Activated CD8-positive, alpha-beta T cell treated with anti-CD3 and anti-CD28 coated beads, Interleukin-2, amount 10 ng/mL, durations not matched to agents 7 days and 5 days (primary cell): ENCODE measurements around the gene HMGB2. TPM values are rescaled to one million over a fixed set of nuclear protein-coding genes. Genes with fewer than 3 reads are reported as not detected.
A peak's percentile ranks its signal among the peaks of the same experiment; 100 is the strongest.

Experiments used
- ATAC-seq: fragments of 150-1000 bp; cut with Tn5 transposase; one replicate; pipeline ENCODE4 v1.10.0; 2021; ENCODE audit warnings: moderate library complexity
- CTCF ChIA-PET: fragments of 350-600 bp; sonication (Branson Sonifier 250); formaldehyde crosslinking; loops from one replicate; lab custom pipeline; 2021; ENCODE audit warnings: antibody characterized with exemption; lab: Charles Lee
- POLR2A ChIA-PET: fragments of 350-600 bp; sonication (Branson Sonifier 250); formaldehyde crosslinking; loops from one replicate; lab custom pipeline; 2021; ENCODE audit warnings: antibody characterized with exemption; lab: Charles Lee
- DNase-seq: peaks from one replicate; pipeline ENCODE4 v3.0.0-alpha.2; 2020
- H3K27ac Mint-ChIP-seq: one replicate; pipeline ENCODE4 v1.8.0; 2021; ENCODE audit warnings: mild to moderate bottlenecking, mixed read lengths
- H3K27me3 Mint-ChIP-seq: one replicate; pipeline ENCODE4 v1.8.0; 2021; ENCODE audit warnings: low read depth, mixed read lengths
- H3K36me3 Mint-ChIP-seq: one replicate; pipeline ENCODE4 v1.8.0; 2021; ENCODE audit warnings: low read depth, mixed read lengths
- H3K4me1 Mint-ChIP-seq: one replicate; pipeline ENCODE4 v1.8.0; 2021; ENCODE audit warnings: low read depth, mixed read lengths
- H3K4me3 Mint-ChIP-seq: one replicate; pipeline ENCODE4 v1.8.0; 2021; ENCODE audit warnings: mild to moderate bottlenecking, mixed read lengths
- H3K9me3 Mint-ChIP-seq: one replicate; pipeline ENCODE4 v1.8.0; 2022; ENCODE audit warnings: mixed read lengths; ENCODE audit not compliant: insufficient read depth
- total RNA-seq, 2 experiments: library from RNA; stranded (reverse); gene quantifications; one replicate each; pipeline ENCODE4 v1.2.3, GENCODE V29; 2021

HMGB2 gene
- total RNA-seq, 2 experiments from 2014 or later: 861 to 891 TPM

DNA sequence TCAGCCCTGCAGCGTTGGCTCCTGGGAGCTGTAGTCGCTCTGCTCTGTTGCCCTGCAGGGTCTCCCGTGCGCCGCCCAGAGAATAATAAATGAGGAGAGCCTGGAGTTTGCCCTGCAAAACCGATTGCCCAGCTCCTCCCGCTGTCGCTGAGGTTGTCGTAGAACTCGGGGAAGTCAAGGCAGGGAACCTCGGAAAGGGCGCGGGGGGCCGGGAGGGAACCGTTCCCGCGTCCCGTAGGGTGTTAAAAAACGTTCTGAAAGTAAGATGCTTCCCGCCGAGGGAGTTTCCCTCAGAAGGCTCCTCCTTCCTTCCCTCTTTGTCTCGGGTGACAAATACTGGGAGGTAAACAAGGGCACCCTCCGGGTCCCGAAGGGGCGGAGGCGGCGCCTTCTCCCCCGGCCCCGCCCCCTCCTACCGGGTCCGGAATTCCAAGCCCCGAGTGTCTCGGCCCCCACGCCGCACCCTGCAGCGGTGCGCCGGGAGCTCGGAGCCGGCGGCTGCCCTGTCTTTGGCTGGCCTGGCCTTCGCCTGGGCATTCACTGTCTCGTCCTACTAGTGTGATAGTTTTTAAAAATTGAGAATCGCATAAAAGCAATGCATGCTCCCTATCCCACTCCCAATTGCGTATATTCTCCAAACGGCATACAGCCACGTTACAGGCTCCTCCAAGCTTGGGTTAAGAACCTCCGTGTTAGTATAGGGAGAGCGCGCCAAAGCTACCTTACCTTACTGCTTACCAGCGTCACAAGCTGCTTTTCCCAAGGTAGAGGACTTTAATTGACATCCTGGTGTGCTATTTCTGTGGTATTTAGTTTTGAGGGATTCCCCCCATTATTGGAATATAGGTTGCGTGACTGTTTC, 964 bp upstream of the HMGB2 start:
- peaks cover 32% of the 10 kb centered on the region for H3K4me1 Mint-ChIP-seq
- peak; percentile 70 for DNase-seq

DNA sequence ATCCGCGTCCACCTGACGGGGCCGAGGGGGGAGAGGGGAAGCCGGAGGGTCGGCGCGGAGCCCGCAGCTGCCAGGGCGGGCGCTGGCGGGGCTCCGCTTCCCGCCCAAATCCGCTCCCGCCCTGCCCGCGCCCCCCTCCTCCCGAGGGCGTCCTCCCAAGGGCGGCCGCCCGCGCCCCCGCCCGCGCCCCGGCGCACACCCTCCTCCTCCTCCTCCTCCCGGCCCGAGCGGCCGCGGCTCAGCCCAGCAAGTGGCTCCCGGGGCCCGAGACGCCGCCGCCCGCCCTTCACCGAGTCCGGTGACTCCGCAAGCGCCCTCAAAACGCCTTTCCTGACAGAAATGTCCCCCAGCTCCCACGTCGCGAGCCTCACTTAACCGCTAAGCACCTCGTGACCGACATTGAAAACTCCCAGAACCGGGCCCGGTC, 487 bp downstream of the HMGB2 start:
- peaks cover 40% of the 10 kb centered on the region for H3K4me1 Mint-ChIP-seq
- CTCF ChIA-PET: interaction anchor here (0.9 to 6.0 kb wide), 7 partner anchors 12 to 87 kb away, joined by 3 to 48 read pairs (median 11); partner anchors contain the start of gene SAP30
- peak overlapping the region; percentile 98 for H3K27ac Mint-ChIP-seq
- DNase-seq: no peak
- POLR2A ChIA-PET: interaction anchor here (0.6 to 8.4 kb wide), 14 partner anchors 8 to 1166 kb away, joined by 3 to 329 read pairs (median 8); partner anchors contain the start of genes GALNT7 and SAP30
- no peaks in the 10 kb centered on the region for H3K9me3 Mint-ChIP-seq
- ATAC-seq: peak; percentile 5
- peaks cover 47% of the 10 kb centered on the region for H3K36me3 Mint-ChIP-seq
- H3K4me3 Mint-ChIP-seq: peak overlapping the region; percentile 97
- no peaks in the 10 kb centered on the region for H3K27me3 Mint-ChIP-seq

More for the DNA sequence above, 964 bp upstream of the HMGB2 start:
- Mint-ChIP-seq H3K36me3 (peaks cover 35% of the 10 kb centered on the region), H3K27ac (peak overlapping the region; percentile 97), H3K9me3 (no peaks in the 10 kb centered on the region), H3K4me3 (peak overlapping the region; percentile 97), H3K27me3 (no peaks in the 10 kb centered on the region)
- ChIA-PET CTCF (interaction anchor here (0.6 to 6.0 kb wide), 8 partner anchors 13 to 85 kb away, joined by 3 to 48 read pairs (median 6); partner anchors contain the start of gene SAP30), POLR2A (interaction anchor here (0.7 to 8.4 kb wide), 15 partner anchors 10 to 167 kb away, joined by 3 to 329 read pairs (median 7); partner anchors contain the start of genes GALNT7 and SAP30)
- ATAC-seq: peak; percentile 17

DNA sequence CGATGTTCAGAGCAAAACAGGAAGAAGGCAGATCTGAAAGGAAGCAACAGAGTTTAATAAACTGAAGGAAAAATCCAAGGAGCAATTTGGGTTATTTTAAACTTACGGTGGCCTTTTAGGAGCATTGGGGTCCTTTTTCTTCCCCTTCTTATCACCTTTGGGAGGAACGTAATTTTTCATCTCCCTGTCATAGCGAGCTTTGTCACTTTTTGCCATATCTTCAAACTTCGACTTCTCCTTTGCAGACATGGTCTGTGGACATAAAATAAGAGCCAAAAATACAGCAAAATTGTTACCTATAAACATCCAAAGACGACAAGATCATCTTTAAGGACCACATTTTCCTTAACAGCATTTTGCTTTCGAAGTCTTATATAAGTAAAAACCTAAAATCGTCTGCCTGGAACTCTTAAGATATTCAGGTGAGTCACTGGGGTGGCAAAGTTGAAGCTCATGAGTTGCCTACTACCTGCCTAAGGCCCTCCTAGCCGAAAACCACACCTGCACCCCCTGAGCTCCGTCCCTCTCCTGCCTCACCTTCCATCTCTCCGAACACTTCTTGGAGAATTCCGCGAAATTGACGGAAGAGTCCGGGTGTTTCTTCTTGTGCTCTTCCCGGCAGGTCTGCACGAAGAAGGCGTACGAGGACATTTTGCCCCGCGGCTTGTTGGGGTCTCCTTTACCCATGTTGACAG, 1.0 kb downstream of the HMGB2 start:
- ATAC-seq (no peak), DNase-seq (no peak)
- Mint-ChIP-seq H3K4me1 (peaks cover 40% of the 10 kb centered on the region), H3K27me3 (no peaks in the 10 kb centered on the region), H3K27ac (peak overlapping the region; percentile 98), H3K9me3 (no peaks in the 10 kb centered on the region), H3K36me3 (peaks cover 47% of the 10 kb centered on the region), H3K4me3 (peak overlapping the region; percentile 97)
- CTCF ChIA-PET: interaction anchor here (1.8 to 6.0 kb wide), 4 partner anchors 14 to 87 kb away, joined by 11 to 48 read pairs (median 12); partner anchors contain the start of gene SAP30
- POLR2A ChIA-PET: interaction anchor here (1.1 to 8.4 kb wide), 13 partner anchors 8 to 1167 kb away, joined by 3 to 329 read pairs (median 9); partner anchors contain the start of genes GALNT7 and SAP30

DNA sequence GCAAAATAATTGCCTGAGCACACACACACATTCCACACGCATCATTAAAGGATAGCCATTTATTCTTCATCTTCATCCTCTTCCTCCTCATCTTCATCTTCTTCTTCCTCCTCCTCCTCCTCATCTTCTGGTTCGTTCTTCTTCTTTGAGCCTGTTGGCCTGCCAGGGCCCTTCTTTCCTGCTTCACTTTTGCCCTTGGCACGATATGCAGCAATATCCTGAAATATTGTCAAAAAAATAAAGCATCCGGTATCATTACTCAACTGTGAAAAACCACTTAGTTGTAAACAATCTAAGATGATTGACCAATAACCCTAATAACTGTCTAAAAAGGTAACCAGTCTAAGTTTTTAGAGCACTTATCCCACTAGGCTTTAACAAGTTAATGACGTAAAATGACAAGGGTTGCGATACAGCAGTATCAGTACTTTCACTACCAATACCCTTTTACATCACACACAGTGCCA, 2.1 kb downstream of the HMGB2 start:
- Mint-ChIP-seq H3K9me3 (no peaks in the 10 kb centered on the region), H3K27ac (peak overlapping the region; percentile 98), H3K4me3 (peak overlapping the region; percentile 97), H3K36me3 (peaks cover 52% of the 10 kb centered on the region), H3K4me1 (peaks cover 34% of the 10 kb centered on the region), H3K27me3 (no peaks in the 10 kb centered on the region)
- ChIA-PET POLR2A (interaction anchor here (1.0 to 8.4 kb wide), 2 partner anchors 39 to 58 kb away, joined by 4 to 329 read pairs; partner anchors contain the start of gene SAP30), CTCF (interaction anchor here (0.9 to 6.0 kb wide), 7 partner anchors 10 to 88 kb away, joined by 3 to 48 read pairs (median 7); partner anchors contain the start of gene SAP30)
- ATAC-seq (no peak), DNase-seq (no peak)

DNA sequence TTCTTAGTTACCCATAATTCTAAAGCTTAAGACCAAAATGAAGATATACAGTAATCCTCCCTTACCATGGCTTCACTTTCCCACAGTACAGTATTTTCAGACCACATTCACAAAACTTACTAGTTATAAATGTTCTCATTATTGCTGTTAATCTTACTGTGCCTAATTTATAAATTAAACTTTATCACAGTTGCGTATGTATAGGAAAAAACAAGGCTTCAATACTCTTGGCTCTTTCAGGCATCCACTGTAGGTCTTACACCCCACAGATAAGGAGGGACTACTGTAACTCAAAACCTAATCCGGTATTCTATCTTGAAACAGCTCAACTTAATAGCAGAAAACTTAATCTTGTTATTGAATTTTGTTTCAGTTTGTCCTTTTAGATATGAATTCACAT, 3.6 kb downstream of the HMGB2 start:
- no peak for ATAC-seq
- peak overlapping the region; percentile 61 for H3K4me3 Mint-ChIP-seq
- no peaks in the 10 kb centered on the region for H3K27me3 Mint-ChIP-seq
- peaks cover 65% of the 10 kb centered on the region for H3K36me3 Mint-ChIP-seq
- H3K9me3 Mint-ChIP-seq: no peaks in the 10 kb centered on the region
- CTCF ChIA-PET: interaction anchor here (1.2 to 2.4 kb wide), 5 partner anchors 9 to 90 kb away, joined by 3 to 17 read pairs (median 6); no protein-coding TSS in a partner anchor
- no peak for DNase-seq
- POLR2A ChIA-PET: interaction anchor here (0.7 to 8.4 kb wide), 3 partner anchors 11 to 40 kb away, joined by 3 to 329 read pairs (median 6); partner anchors contain the start of gene SAP30
- peak overlapping the region; percentile 43 for H3K27ac Mint-ChIP-seq
- H3K4me1 Mint-ChIP-seq: peaks cover 29% of the 10 kb centered on the region

DNA sequence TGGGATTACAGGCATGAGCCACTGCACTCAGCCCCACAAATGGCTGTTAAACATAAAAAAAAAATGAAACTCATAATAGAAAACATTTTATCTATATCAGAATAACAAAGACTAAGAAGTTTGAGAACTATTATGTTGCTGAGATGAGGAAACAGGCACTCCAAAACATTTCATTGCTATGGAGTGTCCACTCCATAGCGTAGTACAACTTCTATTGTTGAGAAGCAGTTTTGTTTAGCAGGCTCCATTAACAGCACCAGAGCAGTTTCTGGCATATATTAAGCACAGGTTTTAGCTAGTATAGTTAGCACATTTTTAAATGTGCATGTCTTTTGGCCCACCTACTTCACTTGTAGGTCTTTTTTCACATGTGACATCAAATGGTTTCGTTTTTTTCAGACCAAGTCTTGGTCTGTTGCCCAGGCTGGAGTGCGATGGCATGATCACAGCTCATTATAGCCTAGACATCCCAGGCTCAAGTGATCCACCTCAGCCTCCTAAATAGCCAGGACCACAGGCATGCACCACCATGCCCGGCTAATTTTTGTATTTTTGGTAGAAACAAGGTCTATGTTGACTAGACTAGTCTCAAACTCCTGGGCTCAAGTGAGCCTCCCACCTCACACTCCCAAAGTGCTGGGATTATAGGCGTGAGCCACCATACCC, 5.8 kb downstream of the HMGB2 start:
- no peak for DNase-seq
- Mint-ChIP-seq H3K36me3 (peaks cover 65% of the 10 kb centered on the region), H3K4me3 (no peak overlapping the region), H3K4me1 (peaks cover 29% of the 10 kb centered on the region), H3K27me3 (no peaks in the 10 kb centered on the region), H3K9me3 (no peaks in the 10 kb centered on the region), H3K27ac (no peak overlapping the region)
- POLR2A ChIA-PET: interaction anchor here (0.6 to 1.1 kb wide), 3 partner anchors 16 to 96 kb away, joined by 3 to 4 read pairs (median 3); no protein-coding TSS in a partner anchor
- ATAC-seq: no peak
- CTCF ChIA-PET: no interaction called here

DNA sequence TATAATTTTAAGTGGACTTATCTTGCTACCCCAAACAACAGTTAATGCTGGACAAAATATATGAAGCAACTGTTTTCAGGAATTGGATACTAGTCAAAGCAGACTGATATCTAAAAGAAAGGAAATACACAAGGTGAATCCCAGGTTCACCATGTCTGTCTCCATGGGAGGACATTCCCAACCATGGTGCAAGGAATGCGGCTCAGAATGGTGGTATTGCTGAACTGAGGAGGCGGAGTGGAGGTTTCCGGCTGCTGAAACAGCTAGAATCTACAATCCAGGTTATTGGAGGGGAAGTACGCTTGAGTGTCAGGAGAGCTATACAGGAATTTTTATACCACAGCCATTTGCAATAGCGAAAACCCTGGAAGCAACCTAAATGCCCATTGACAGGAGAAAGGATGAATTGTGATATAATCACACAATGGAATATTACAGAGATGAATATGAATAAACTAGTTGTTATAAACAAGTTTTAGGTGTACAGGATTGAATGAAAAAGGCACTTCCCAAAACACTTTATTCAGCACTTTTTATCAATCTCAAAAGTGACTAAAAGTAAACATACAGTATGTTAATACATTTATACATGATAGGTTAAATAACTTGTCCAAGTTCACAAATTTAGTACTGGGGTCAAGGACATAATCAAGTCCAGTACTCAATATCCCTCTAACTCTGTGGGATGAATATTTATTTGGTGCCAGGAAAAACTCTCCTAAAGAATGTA, 9.0 kb downstream of the HMGB2 start:
- Mint-ChIP-seq H3K27me3 (no peaks in the 10 kb centered on the region), H3K4me3 (no peak overlapping the region), H3K27ac (no peak overlapping the region), H3K9me3 (no peaks in the 10 kb centered on the region), H3K4me1 (peaks cover 16% of the 10 kb centered on the region), H3K36me3 (peaks cover 50% of the 10 kb centered on the region)
- CTCF ChIA-PET: no interaction called here
- ATAC-seq: no peak
- POLR2A ChIA-PET: interaction anchor here (1.7 kb wide), 1 partner anchor 9 kb away, joined by 9 read pairs; the partner anchor contains the start of gene HMGB2
- no peak for DNase-seq

DNA sequence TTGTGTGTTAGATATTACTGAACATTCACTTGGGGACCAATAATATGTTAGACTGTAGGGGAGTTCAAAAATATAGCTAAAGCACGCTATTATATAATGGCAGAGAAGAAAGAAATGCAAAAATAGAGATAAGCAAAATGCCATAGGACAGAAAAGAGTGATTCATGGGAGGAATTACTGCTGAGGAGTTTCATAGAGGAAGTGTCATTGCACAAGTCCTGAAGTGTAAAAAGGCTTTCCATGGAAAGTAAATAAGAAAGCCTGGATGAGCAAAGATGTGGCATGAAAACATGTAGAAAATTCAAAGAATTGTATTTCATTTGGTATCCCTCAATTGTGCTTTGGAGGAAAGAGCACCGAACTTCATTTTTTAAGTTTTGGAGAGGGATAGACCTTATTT, 14.5 kb downstream of the HMGB2 start:
- no peak for DNase-seq
- no peak overlapping the region for H3K4me3 Mint-ChIP-seq
- ChIA-PET POLR2A (interaction anchor here (1.9 to 5.6 kb wide), 2 partner anchors 11 to 14 kb away, joined by 6 to 40 read pairs; partner anchors contain the start of gene HMGB2), CTCF (interaction anchor here (0.8 to 6.1 kb wide), 21 partner anchors 10 to 101 kb away, joined by 3 to 36 read pairs (median 5); partner anchors contain the start of genes HMGB2 and SAP30)
- H3K36me3 Mint-ChIP-seq: peaks cover 15% of the 10 kb centered on the region
- ATAC-seq: no peak
- no peak overlapping the region for H3K27ac Mint-ChIP-seq
- H3K27me3 Mint-ChIP-seq: no peaks in the 10 kb centered on the region
- H3K9me3 Mint-ChIP-seq: no peaks in the 10 kb centered on the region
- no peaks in the 10 kb centered on the region for H3K4me1 Mint-ChIP-seq

DNA sequence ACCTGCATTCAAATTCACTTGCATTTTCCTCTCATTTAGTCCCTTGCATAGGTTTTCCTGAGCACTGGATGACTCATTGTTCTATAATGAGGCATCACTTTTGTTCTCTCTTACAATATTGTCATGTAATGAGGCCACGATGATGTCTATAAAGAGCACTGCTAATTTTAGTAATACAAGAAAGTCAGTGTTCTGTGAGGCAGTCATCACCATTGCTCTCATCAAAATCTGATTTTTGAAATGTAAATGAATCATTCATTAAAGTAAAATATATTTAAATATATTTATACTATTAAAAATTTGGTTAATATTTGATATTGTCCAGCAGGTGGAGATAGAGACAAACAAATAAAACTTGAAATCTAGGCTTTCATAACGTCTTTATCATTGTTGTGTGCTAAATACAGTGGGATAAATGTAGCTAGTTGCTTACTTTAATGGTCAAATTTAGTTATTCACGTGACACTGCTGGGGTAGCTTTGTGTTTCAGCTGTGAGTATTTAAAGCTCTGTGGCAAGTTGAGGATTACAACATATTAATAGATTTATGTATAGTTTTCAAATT, 15.4 kb downstream of the HMGB2 start:
- POLR2A ChIA-PET: interaction anchor here (1.9 to 5.6 kb wide), 2 partner anchors 12 to 15 kb away, joined by 6 to 40 read pairs; partner anchors contain the start of gene HMGB2

More for the DNA sequence above, 15.4 kb downstream of the HMGB2 start:
- Mint-ChIP-seq H3K9me3 (no peaks in the 10 kb centered on the region), H3K27me3 (no peaks in the 10 kb centered on the region), H3K4me1 (no peaks in the 10 kb centered on the region), H3K27ac (no peak overlapping the region), H3K36me3 (peaks cover 15% of the 10 kb centered on the region), H3K4me3 (no peak overlapping the region)
- CTCF ChIA-PET: interaction anchor here (0.7 to 6.1 kb wide), 26 partner anchors 9 to 102 kb away, joined by 3 to 36 read pairs (median 4); partner anchors contain the start of genes HMGB2 and SAP30
- ATAC-seq: no peak
- DNase-seq: no peak
